ENCODE data around the gene NUP210L.

DNA sequence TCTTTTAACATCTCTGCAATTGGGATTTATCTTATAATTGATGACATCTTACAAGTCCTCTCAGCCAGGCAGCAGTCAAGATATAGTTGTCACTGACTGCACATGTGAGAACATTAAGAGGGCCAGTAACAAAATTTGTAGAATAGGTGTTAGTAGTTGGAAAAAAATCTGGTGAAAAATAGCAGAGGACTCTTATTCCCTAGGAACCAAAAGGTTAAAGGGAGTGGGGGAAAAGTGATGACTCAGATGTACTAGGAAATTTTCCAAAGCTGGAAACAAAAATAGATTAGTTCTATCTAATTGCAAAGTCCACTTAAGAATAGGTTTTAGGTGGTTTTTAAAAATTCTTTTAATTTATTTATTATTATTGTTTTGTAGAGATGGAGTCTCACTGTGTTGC is 3.6 kb downstream of the NUP210L start:
- TF ChIP-seq, protein P1, sequence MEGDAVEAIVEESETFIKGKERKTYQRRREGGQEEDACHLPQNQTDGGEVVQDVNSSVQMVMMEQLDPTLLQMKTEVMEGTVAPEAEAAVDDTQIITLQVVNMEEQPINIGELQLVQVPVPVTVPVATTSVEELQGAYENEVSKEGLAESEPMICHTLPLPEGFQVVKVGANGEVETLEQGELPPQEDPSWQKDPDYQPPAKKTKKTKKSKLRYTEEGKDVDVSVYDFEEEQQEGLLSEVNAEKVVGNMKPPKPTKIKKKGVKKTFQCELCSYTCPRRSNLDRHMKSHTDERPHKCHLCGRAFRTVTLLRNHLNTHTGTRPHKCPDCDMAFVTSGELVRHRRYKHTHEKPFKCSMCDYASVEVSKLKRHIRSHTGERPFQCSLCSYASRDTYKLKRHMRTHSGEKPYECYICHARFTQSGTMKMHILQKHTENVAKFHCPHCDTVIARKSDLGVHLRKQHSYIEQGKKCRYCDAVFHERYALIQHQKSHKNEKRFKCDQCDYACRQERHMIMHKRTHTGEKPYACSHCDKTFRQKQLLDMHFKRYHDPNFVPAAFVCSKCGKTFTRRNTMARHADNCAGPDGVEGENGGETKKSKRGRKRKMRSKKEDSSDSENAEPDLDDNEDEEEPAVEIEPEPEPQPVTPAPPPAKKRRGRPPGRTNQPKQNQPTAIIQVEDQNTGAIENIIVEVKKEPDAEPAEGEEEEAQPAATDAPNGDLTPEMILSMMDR (IDR thresholded peaks at IDR 0.05; ENCODE audit: insufficient read depth, low read length): no peak
- TF ChIP-seq, protein P2, sequence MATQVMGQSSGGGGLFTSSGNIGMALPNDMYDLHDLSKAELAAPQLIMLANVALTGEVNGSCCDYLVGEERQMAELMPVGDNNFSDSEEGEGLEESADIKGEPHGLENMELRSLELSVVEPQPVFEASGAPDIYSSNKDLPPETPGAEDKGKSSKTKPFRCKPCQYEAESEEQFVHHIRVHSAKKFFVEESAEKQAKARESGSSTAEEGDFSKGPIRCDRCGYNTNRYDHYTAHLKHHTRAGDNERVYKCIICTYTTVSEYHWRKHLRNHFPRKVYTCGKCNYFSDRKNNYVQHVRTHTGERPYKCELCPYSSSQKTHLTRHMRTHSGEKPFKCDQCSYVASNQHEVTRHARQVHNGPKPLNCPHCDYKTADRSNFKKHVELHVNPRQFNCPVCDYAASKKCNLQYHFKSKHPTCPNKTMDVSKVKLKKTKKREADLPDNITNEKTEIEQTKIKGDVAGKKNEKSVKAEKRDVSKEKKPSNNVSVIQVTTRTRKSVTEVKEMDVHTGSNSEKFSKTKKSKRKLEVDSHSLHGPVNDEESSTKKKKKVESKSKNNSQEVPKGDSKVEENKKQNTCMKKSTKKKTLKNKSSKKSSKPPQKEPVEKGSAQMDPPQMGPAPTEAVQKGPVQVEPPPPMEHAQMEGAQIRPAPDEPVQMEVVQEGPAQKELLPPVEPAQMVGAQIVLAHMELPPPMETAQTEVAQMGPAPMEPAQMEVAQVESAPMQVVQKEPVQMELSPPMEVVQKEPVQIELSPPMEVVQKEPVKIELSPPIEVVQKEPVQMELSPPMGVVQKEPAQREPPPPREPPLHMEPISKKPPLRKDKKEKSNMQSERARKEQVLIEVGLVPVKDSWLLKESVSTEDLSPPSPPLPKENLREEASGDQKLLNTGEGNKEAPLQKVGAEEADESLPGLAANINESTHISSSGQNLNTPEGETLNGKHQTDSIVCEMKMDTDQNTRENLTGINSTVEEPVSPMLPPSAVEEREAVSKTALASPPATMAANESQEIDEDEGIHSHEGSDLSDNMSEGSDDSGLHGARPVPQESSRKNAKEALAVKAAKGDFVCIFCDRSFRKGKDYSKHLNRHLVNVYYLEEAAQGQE (IDR thresholded peaks at IDR 0.05; ENCODE audit: insufficient replicate concordance, low read depth): no peak
- TF ChIP-seq POLR2AphosphoS5 (IDR thresholded peaks at IDR 0.05; ENCODE audit: low read depth) (no peak), GABPA (IDR thresholded peaks at IDR 0.05; ENCODE audit: low read depth) (no peak)
